Fibroblast of villous mesenchyme (primary cell): ENCODE measurements around the gene STAMBP. TPM values are rescaled to one million over a fixed set of nuclear protein-coding genes. Genes with fewer than 3 reads are reported as not detected.
A peak's percentile ranks its signal among the peaks of the same experiment; 100 is the strongest.
"Not testable (repeated sequence)": the region's sequence is repeated elsewhere in the genome, so short reads cannot be mapped to it uniquely, and the experiment has no call there.

Source experiments
- DNase-seq: peaks from one replicate; pipeline ENCODE4 v3.0.0-alpha.2; 2010; ENCODE audit warnings: low read depth
- H3K4me3 ChIP-seq: 2 replicates; pipeline ENCODE4 v1.5.1; 2011; ENCODE audit warnings: low read depth, mild to moderate bottlenecking, low read length
- total RNA-seq: library from RNA; depleted of rRNA; stranded (reverse); fragments of >200 nt; gene quantifications from 2 replicates; pipeline ENCODE4 v1.2.3, GENCODE V29; 2012
- TF ChIP-seq, protein P1 (sequence below): IDR thresholded peaks from 2 replicates; pipeline ENCODE4 v1.5.1; 2012; ENCODE audit warnings: low read depth, mild to moderate bottlenecking, low read length; ENCODE audit not compliant: insufficient read depth

The STAMBP gene
- total RNA-seq: 22.9 and 28.5 TPM in 2 replicates

DNA sequence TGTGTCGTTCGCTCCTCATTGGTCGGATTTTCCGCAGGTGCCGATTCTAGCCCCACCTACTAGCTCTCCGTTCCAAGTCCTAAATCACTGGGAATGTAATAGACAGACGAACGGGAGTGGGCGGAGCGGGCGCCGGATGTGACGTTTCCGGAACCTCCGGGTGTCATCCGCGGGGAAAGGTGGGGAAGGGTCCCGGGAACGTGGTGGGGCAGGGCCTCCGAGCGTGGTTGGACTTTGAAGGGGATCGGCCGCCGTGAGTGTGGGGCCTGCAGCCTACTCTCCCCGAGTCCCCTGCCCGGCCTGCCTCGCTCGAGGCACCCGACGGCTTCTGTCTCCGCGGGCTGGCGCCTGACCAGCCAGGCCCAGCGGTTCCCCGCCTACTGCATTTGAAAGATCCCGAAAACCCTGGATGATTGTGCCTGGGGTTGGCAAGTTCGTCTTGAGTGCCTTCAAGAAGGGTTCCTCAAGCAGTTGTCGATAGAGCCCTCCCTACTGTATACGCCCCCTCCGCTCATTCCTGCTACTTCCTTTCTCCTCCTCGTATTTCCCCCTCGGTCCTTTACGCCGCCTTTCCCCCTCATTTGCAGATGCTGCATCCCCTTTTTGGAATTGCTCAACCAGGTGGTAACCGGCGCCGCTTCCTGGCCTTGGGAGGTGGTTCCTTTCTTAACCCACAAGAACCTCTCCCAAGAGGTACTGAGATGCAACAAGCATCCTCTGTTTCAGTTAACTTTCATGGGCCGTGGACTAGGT is at the start of gene STAMBP:
TSS of gene STAMBP (plus strand) at position 144 of the 753 bp plus-strand sequence. CDS start 1,896 bp downstream, outside the sequence.
- TF ChIP-seq, protein P1, sequence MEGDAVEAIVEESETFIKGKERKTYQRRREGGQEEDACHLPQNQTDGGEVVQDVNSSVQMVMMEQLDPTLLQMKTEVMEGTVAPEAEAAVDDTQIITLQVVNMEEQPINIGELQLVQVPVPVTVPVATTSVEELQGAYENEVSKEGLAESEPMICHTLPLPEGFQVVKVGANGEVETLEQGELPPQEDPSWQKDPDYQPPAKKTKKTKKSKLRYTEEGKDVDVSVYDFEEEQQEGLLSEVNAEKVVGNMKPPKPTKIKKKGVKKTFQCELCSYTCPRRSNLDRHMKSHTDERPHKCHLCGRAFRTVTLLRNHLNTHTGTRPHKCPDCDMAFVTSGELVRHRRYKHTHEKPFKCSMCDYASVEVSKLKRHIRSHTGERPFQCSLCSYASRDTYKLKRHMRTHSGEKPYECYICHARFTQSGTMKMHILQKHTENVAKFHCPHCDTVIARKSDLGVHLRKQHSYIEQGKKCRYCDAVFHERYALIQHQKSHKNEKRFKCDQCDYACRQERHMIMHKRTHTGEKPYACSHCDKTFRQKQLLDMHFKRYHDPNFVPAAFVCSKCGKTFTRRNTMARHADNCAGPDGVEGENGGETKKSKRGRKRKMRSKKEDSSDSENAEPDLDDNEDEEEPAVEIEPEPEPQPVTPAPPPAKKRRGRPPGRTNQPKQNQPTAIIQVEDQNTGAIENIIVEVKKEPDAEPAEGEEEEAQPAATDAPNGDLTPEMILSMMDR: no peak
- peak within 1 kb of the TSS; percentile 95 for H3K4me3 ChIP-seq
- DNase-seq: peak; percentile 97

DNA sequence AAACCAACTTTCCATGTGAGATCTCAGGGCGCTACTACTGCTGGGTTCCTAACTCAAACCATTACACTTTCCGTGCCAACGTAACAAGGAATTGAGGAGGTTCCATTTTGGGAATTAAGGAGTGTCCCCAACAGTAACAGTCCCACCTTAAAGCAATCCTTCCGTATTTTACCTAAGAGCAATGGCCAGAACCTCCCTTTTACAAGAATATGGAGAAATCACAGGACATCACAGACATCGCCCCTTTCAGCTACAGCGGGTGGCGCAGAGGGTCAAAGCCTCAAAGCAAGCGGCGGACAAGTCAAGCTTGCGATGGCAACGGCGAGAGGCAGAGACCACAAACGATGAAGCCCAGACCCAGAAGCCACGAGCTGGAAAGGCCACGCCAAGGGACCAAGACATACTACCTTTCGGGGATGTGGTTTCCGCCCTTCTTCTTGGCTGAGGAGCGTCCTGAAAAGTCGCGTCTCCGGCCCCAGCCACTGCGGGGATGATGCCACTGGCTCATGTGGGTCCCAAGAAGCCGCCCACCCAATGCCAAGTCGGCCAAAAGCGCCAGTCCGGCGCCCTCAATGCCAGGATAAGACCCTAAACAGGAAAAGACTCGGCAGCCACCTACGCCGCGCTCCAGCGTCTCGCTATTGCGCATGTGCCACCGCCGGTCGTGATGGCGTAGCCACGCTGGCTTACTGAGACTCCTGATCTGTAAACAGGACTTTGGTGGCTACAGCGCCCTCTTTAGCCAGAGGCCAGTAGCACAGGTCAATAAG is 49.1 kb upstream of the STAMBP start, which contains the start of gene DUSP11:
TSS of gene DUSP11 (minus strand) at position 637 of the 770 bp plus-strand sequence. CDS start at position 508, 129 bp downstream.
- TF ChIP-seq, protein P1: peak; percentile 96
- DNase-seq: peak; percentile 94
- H3K4me3 ChIP-seq: peak within 1 kb of the TSS; percentile 100

DNA sequence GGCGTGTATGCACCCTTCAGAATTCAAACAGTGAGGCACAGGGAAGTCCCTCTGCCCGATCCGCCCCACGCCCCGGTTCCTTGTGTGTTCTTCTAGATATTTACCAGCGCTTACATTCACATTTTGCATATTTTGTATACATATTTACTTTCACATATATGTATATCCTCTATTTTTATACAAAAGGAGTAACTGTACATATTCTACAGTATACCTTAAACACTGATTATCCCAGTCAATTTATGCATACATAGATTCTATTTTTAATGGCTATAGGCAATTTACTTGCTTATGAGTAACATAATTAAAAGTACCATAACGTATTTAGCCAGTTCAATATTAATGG is 48.6 kb upstream of the STAMBP start:
- TF ChIP-seq, protein P1: no peak
- no peak for DNase-seq
- H3K4me3 ChIP-seq: peak overlapping the region; percentile 100

DNA sequence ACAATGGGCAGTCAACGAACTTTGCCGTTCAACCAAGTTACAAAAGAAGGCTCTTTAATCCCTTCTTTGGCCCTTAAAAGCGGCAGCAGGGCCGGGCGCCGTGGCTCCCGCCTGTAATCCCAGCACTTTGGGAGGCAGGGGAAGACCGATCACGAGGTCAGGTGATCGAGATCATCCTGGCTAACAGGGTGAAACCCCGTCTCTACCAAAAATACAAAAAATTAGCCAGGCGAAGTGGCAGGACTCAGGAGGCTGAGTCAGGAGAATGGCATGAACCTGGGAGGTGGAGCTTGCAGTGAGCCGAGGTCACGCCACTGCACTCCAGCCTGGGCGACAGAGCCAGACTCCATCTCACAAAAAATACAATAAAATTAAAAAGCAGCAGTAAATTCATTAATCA is 45.4 kb upstream of the STAMBP start:
- DNase-seq: peak; percentile 13
- not testable (repeated sequence) for H3K4me3 ChIP-seq

DNA sequence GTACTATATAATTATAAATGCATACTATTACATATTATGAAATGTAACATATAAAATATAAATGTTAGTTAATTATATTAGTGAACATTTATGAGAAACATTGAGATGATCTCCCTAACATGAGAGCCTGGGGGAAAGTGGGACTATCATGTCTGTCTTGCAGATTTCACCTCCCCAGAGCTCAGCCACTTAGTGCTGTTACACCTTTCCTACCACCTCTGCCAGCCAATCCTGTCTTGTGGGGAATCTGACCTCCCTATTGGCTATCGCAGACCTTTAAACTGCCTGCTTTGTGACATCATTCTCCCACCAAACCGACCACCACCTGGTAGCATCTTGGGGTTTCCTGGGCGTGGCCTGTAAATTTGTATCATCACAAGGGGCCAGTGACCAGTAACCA is 44.9 kb upstream of the STAMBP start, which contains the start of gene C2orf78:
TSS of gene C2orf78 (plus strand) at position 301 of the 400 bp plus-strand sequence. CDS start 127 bp downstream, outside the sequence.
- not testable (repeated sequence) for H3K4me3 ChIP-seq, DNase-seq

DNA sequence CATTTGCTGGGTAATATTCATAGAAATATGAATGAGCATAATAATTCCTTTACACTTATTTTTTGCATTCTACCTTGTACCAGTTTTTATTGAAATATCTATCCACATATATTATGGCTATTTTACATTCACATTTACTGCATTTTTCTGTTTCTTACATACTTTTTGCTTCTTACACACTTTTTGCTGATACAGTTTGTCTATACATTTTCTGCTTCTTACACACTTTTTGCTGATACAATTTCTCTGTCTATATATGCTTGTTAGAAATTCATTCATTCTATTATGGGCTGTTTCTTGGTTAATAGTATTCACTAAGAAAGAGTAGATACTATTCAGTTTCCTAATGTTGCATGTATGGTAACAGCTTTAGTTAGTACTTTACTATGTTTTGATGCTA is 16.9 kb upstream of the STAMBP start:
- no peak for DNase-seq
- no peak overlapping the region for H3K4me3 ChIP-seq
- TF ChIP-seq, protein P1: no peak

DNA sequence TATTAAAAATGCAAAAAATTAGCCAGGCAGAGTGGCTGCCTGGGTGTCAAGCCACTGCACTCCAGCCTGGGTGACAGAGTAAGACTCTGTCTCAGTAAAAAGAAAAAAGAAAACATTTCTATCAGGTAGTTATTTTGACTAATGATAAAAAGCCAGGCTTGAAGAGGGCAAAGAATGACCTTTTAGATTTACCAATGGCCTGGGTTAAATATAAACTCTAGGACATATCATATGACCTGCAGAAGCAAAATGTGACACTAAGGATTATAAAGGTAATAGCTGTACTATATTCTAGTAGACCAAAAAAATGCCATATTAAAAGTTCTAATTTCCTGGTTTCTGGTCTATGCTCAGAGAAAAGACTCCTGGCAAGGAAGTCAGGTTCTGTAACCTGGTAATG is 16.1 kb upstream of the STAMBP start:
- no peak for DNase-seq
- TF ChIP-seq, protein P1: no peak
- no peak overlapping the region for H3K4me3 ChIP-seq

DNA sequence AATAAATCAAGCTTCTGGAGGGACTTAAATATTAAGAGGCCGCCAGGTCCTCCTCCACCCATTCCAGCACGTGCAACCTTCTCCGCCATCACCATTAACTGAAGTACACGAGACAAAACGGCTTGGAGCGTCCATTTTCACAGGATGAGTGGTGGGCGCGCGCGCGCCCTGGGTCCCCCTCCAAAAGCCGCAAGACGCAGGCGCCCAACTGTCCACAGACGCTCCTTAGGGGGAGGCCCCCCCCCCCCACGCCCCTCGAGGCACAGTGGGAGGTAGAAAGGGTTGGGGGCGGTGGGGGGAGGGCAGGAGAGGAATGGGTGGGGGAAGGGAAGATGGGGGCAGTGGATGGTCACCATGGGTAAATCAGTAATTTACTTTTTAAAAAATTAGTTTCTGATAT is 10.5 kb upstream of the STAMBP start:
- TF ChIP-seq, protein P1: no peak
- H3K4me3 ChIP-seq: no peak overlapping the region
- no peak for DNase-seq
